ENCODE results near the gene ARHGAP21.

The ARHGAP21 gene

DNA sequence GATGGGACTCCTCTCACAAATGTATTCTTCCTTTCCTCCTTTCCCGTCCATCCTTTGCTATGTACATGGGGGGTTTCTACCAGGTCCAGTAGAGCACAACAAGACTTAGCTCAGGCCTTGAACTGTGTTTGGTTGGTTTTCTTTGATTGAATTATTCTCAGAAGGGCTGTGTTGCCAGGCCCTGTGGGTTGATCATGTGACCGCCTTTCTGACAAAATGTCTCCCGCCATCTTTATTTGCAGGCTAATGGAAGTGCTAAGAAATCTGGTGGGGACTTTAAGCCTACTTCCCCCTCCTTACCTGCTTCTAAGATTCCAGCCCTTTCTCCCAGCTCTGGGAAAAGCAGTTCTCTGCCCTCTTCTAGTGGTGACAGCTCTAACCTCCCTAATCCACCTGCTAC lies 178.1 kb downstream of the ARHGAP21 start:
- DNase-seq (ENCODE audit: extremely low read depth in 1 of 2, low read depth in 1 of 2): no peak

GRCh38 chr10:24544776-24545175 lies 178.9 kb downstream of the ARHGAP21 start:
- no peak for DNase-seq (ENCODE audit: extremely low read depth in 1 of 2, low read depth in 1 of 2)

DNA sequence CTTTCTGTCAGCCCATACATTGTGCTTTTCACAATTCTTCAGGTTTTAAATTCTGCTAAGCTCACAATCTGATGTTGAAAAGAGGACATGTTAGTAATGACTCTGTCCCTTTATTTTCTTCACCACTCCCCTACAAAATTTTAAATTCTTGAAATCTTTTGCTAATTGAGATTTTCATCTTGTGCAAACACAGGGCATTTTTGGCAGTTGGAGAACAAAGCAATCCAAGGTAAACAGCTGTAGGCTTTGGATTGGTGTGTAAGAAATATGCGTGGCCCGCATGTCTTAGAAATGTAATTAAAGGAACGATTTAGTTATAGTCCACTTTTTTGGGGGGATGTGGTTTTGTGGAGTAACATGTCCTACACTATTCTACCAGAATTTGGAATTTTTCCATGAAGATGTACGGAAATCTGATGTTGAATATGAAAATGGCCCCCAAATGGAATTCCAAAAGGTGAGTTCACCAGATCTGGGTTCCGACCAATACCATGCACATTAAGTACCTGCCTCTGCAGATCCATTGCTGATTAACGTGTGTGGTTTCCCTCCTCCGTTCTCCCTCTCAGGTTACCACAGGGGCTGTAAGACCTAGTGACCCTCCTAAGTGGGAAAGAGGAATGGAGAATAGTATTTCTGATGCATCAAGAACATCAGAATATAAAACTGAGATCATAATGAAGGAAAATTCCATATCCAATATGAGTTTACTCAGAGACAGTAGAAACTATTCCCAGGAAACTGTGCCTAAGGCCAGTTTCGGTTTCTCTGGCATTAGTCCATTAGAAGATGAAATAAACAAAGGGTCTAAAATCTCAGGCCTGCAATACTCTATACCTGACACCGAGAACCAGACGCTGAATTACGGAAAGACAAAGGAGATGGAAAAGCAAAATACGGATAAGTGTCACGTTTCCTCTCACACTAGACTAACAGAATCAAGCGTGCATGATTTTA lies 181.1 kb downstream of the ARHGAP21 start:
- no peak for DNase-seq (ENCODE audit: extremely low read depth in 1 of 2, low read depth in 1 of 2)

DNA sequence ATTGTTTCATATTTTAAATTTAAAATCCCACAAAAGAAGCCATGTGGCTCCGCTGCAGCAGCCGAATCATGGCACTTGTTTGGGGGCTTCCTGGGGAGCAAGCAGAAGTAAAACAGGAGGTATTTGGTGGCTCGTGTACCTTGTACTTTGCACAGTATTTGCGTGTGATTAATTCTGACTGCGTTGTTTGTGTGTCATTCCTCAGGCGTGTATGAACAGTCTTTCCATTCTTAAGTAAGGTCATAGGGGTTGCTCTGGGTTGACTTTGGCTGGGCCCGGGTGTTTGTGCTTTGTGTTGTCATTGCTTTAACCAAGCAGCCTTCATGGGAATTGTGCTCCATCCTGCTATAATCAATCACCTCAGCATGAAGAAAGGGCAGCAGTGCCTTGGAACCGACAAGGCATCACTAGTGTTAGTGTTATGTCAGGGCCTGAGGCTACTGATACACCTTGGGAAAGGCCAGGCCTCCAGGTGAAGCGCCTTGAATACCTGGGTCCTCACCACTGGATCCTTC lies 182.4 kb downstream of the ARHGAP21 start:
- DNase-seq (ENCODE audit: extremely low read depth in 1 of 2, low read depth in 1 of 2): no peak

GRCh38 chr10:24536636-24537035 lies 187.1 kb downstream of the ARHGAP21 start:
- DNase-seq (ENCODE audit: extremely low read depth in 1 of 2, low read depth in 1 of 2): no peak

DNA sequence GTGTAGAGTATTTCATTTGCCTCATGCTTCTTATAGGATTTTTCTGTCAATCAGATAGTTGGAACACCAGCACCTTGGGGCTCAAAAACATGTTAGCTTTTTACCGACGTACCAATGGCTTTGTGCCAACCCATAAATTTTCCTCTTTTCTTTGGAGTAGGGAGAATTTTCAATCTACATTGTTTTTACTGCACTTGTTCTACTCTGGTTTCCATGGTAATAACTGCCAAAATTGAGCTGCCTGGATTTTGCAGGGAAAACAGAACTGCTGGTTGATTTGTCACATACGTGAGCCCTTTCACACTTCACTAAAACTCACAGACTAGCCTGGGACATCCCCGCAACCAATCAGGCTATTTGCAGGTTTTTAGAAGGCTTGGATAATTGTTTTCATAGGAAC lies 189.7 kb downstream of the ARHGAP21 start:
- no peak for DNase-seq (ENCODE audit: extremely low read depth in 1 of 2, low read depth in 1 of 2)

Data from stimulated activated CD8-positive, alpha-beta memory T cell treated with anti-CD3 and anti-CD28 coated beads, Interleukin-7, amount 100 ng/mL, for 48 hours (primary cell).